Stimulated activated CD8-positive, alpha-beta memory T cell treated with anti-CD3 and anti-CD28 coated beads, Interleukin-4, amount 100 ng/mL, for 1 hour (primary cell): Measurements from ENCODE around the gene THOC2.
"Not testable (repeated sequence)": the region's sequence is repeated elsewhere in the genome, so short reads cannot be mapped to it uniquely, and the experiment has no call there.

Source experiments
- DNase-seq, 2 donors: peaks; one replicate each; pipeline ENCODE4 v3.0.0-alpha.2; 2020; ENCODE audit warnings: low read depth in 2 of 2, low spot score in 1 of 2

The THOC2 gene

GRCh38 chrX:123735137-123735536, 2.3 kb upstream of the THOC2 start:
- DNase-seq = not testable (repeated sequence)

GRCh38 chrX:123734079-123734478, 1.2 kb upstream of the THOC2 start:
- DNase-seq = not testable (repeated sequence)

GRCh38 chrX:123731987-123732669, 724 bp downstream of the THOC2 start:
- no peak for DNase-seq

GRCh38 chrX:123731258-123731986, 1.4 kb downstream of the THOC2 start:
- DNase-seq = no peak

- no peak for DNase-seq
Measured at GRCh38 chrX:123728554-123728953, 4.3 kb downstream of the THOC2 start.

GRCh38 chrX:123728016-123728415, 4.8 kb downstream of the THOC2 start:
- no peak for DNase-seq

- not testable (repeated sequence) for DNase-seq
Measured at GRCh38 chrX:123722193-123722592, 10.7 kb downstream of the THOC2 start.

GRCh38 chrX:123720486-123720885, 12.4 kb downstream of the THOC2 start:
- DNase-seq = no peak

GRCh38 chrX:123713841-123714240, 19.0 kb downstream of the THOC2 start:
- DNase-seq = no peak

GRCh38 chrX:123713434-123713833, 19.4 kb downstream of the THOC2 start:
- DNase-seq = no peak

- not testable (repeated sequence) for DNase-seq
Measured at GRCh38 chrX:123711201-123711600, 21.7 kb downstream of the THOC2 start.

- DNase-seq = no peak
Measured at GRCh38 chrX:123704781-123705180, 28.1 kb downstream of the THOC2 start.

- DNase-seq = no peak
Measured at GRCh38 chrX:123698979-123699520, 33.8 kb downstream of the THOC2 start.

- no peak for DNase-seq
Measured at GRCh38 chrX:123696334-123696733, 36.5 kb downstream of the THOC2 start.

- no peak for DNase-seq
Measured at GRCh38 chrX:123695242-123695641, 37.6 kb downstream of the THOC2 start.

GRCh38 chrX:123691776-123692175, 41.1 kb downstream of the THOC2 start:
- no peak for DNase-seq

GRCh38 chrX:123688524-123688923, 44.3 kb downstream of the THOC2 start:
- DNase-seq = no peak

- no peak for DNase-seq
Measured at GRCh38 chrX:123685232-123685631, 47.6 kb downstream of the THOC2 start.

GRCh38 chrX:123682186-123682585, 50.7 kb downstream of the THOC2 start:
- DNase-seq = no peak

GRCh38 chrX:123679733-123680460, 53.0 kb downstream of the THOC2 start:
- DNase-seq = not testable (repeated sequence)

GRCh38 chrX:123675154-123675553, 57.7 kb downstream of the THOC2 start:
- DNase-seq = no peak

- no peak for DNase-seq
Measured at GRCh38 chrX:123673813-123674212, 59.0 kb downstream of the THOC2 start.
